Nephron (organoid): ENCODE measurements around the gene UGT1A3.
"Not testable (repeated sequence)": the region's sequence is repeated elsewhere in the genome, so short reads cannot be mapped to it uniquely, and the experiment has no call there.

ENCODE experiments used
- H3K27ac Mint-ChIP-seq, 3 experiments: 2 replicates each; pipeline ENCODE4 v1.8.0; 2020; ENCODE audit warnings: mixed read lengths in 3 of 3, mild to moderate bottlenecking in 2 of 3, moderate library complexity in 1 of 3
- H3K27me3 Mint-ChIP-seq: 2 replicates; pipeline ENCODE4 v1.8.0; 2021; ENCODE audit warnings: low read depth, mild to moderate bottlenecking, moderate library complexity, mixed read lengths
- H3K36me3 Mint-ChIP-seq: 2 replicates; pipeline ENCODE4 v1.8.0; 2020; ENCODE audit warnings: low read depth, mixed read lengths
- H3K4me1 Mint-ChIP-seq: 2 replicates; pipeline ENCODE4 v1.8.0; 2020; ENCODE audit warnings: mixed read lengths
- H3K4me3 Mint-ChIP-seq, 3 experiments: 2 replicates each; pipeline ENCODE4 v1.8.0; 2020; ENCODE audit warnings: mild to moderate bottlenecking in 3 of 3, mixed read lengths in 3 of 3, moderate library complexity in 2 of 3
- H3K9me3 Mint-ChIP-seq: 2 replicates; pipeline ENCODE4 v1.8.0; 2020; ENCODE audit warnings: mixed read lengths
- CTCF ChIP-seq, 3 experiments: fragments of 200-600 bp; sonication (generic); IDR thresholded peaks; one replicate each; pipeline ENCODE4 v1.5.0; 2021; ENCODE audit warnings: antibody characterized with exemption in 3 of 3; ENCODE audit not compliant: unreplicated experiment in 3 of 3

The UGT1A3 gene

GRCh38 chr2:233740870-233741269 is 12.0 kb downstream of the UGT1A3 start:
- Mint-ChIP-seq H3K4me3 (no peak overlapping the region), H3K27me3 (no peaks in the 10 kb centered on the region), H3K4me1 (no peaks in the 10 kb centered on the region), H3K36me3 (no peaks in the 10 kb centered on the region), H3K27ac (no peak overlapping the region), H3K9me3 (no peaks in the 10 kb centered on the region)
- TF ChIP-seq CTCF (IDR thresholded peaks at IDR 0.05; ENCODE audit: unreplicated experiment in 3 of 3) = no peak

- Mint-ChIP-seq H3K4me1 (no peaks in the 10 kb centered on the region), H3K9me3 (peaks cover 13% of the 10 kb centered on the region), H3K4me3 (no peak overlapping the region), H3K27me3 (peaks cover 8% of the 10 kb centered on the region), H3K27ac (no peak overlapping the region), H3K36me3 (no peaks in the 10 kb centered on the region)
- no peak for TF ChIP-seq CTCF (IDR thresholded peaks at IDR 0.05; ENCODE audit: unreplicated experiment in 3 of 3)
Measured at GRCh38 chr2:233743464-233744259, 14.8 kb downstream of the UGT1A3 start.

GRCh38 chr2:233745073-233745755 is 16.4 kb downstream of the UGT1A3 start:
- no peak overlapping the region for H3K4me3 Mint-ChIP-seq
- no peak overlapping the region for H3K27ac Mint-ChIP-seq
- H3K9me3 Mint-ChIP-seq = peaks cover 23% of the 10 kb centered on the region
- no peaks in the 10 kb centered on the region for H3K36me3 Mint-ChIP-seq
- H3K27me3 Mint-ChIP-seq = peaks cover 9% of the 10 kb centered on the region
- no peak for TF ChIP-seq CTCF (IDR thresholded peaks at IDR 0.05; ENCODE audit: unreplicated experiment in 3 of 3)
- H3K4me1 Mint-ChIP-seq = no peaks in the 10 kb centered on the region

GRCh38 chr2:233745838-233746237 is 17.0 kb downstream of the UGT1A3 start:
- not testable (repeated sequence) for H3K27ac Mint-ChIP-seq, H3K27me3 Mint-ChIP-seq, H3K36me3 Mint-ChIP-seq, H3K4me1 Mint-ChIP-seq, H3K4me3 Mint-ChIP-seq
- peaks cover 24% of the 10 kb centered on the region for H3K9me3 Mint-ChIP-seq

- Mint-ChIP-seq H3K27me3 (peaks cover 9% of the 10 kb centered on the region), H3K4me3 (no peak overlapping the region), H3K36me3 (no peaks in the 10 kb centered on the region), H3K4me1 (no peaks in the 10 kb centered on the region), H3K27ac (no peak overlapping the region), H3K9me3 (peaks cover 26% of the 10 kb centered on the region)
- no peak for TF ChIP-seq CTCF (IDR thresholded peaks at IDR 0.05; ENCODE audit: unreplicated experiment in 3 of 3)
Measured at GRCh38 chr2:233746475-233747282, 17.8 kb downstream of the UGT1A3 start.

GRCh38 chr2:233747283-233747544 is 18.4 kb downstream of the UGT1A3 start:
- Mint-ChIP-seq H3K36me3 (no peaks in the 10 kb centered on the region), H3K27me3 (peaks cover 9% of the 10 kb centered on the region), H3K4me3 (no peak overlapping the region), H3K9me3 (peaks cover 31% of the 10 kb centered on the region), H3K4me1 (no peaks in the 10 kb centered on the region), H3K27ac (no peak overlapping the region)
- TF ChIP-seq CTCF (IDR thresholded peaks at IDR 0.05; ENCODE audit: unreplicated experiment in 3 of 3) = no peak

GRCh38 chr2:233750689-233751088 is 21.8 kb downstream of the UGT1A3 start:
- not testable (repeated sequence) for H3K36me3 Mint-ChIP-seq, H3K4me1 Mint-ChIP-seq, H3K27ac Mint-ChIP-seq, H3K27me3 Mint-ChIP-seq, H3K4me3 Mint-ChIP-seq
- peaks cover 37% of the 10 kb centered on the region for H3K9me3 Mint-ChIP-seq

GRCh38 chr2:233751212-233752009 is 22.6 kb downstream of the UGT1A3 start:
- H3K27ac Mint-ChIP-seq, H3K27me3 Mint-ChIP-seq, H3K4me3 Mint-ChIP-seq, H3K4me1 Mint-ChIP-seq, H3K36me3 Mint-ChIP-seq: not testable (repeated sequence)
- peaks cover 37% of the 10 kb centered on the region for H3K9me3 Mint-ChIP-seq
